22Rv1 (cell line): ENCODE results near the gene OSM.

Experiments
- CTCF ChIP-seq: fragments of 450-650 bp; IDR thresholded peaks from 2 replicates; pipeline ENCODE4 v1.5.1; 2017; ENCODE audit warnings: mild to moderate bottlenecking
- ZFX ChIP-seq: fragments of 450-650 bp; IDR thresholded peaks from 2 replicates; pipeline ENCODE4 v1.6.1; 2017; ENCODE audit warnings: antibody characterized with exemption, borderline replicate concordance

- peak; percentile 79 for TF ChIP-seq CTCF
- no peak for TF ChIP-seq ZFX
Measured at GRCh38 chr22:30287648-30288418, 21.2 kb upstream of the OSM start.
